Activated CD4-positive, CD25-positive, alpha-beta regulatory T cell treated with anti-CD3 and anti-CD28 coated beads, Interleukin-2, amount 50 U/mL, for 16 hours (primary cell): ENCODE measurements around the gene GPR68.
"Not testable (repeated sequence)": the region's sequence is repeated elsewhere in the genome, so short reads cannot be mapped to it uniquely, and the experiment has no call there.

ENCODE experiments used
- DNase-seq: peaks from one replicate; pipeline ENCODE4 v3.0.0-alpha.2; 2020; ENCODE audit warnings: low read depth, low spot score

GPR68 gene

DNA sequence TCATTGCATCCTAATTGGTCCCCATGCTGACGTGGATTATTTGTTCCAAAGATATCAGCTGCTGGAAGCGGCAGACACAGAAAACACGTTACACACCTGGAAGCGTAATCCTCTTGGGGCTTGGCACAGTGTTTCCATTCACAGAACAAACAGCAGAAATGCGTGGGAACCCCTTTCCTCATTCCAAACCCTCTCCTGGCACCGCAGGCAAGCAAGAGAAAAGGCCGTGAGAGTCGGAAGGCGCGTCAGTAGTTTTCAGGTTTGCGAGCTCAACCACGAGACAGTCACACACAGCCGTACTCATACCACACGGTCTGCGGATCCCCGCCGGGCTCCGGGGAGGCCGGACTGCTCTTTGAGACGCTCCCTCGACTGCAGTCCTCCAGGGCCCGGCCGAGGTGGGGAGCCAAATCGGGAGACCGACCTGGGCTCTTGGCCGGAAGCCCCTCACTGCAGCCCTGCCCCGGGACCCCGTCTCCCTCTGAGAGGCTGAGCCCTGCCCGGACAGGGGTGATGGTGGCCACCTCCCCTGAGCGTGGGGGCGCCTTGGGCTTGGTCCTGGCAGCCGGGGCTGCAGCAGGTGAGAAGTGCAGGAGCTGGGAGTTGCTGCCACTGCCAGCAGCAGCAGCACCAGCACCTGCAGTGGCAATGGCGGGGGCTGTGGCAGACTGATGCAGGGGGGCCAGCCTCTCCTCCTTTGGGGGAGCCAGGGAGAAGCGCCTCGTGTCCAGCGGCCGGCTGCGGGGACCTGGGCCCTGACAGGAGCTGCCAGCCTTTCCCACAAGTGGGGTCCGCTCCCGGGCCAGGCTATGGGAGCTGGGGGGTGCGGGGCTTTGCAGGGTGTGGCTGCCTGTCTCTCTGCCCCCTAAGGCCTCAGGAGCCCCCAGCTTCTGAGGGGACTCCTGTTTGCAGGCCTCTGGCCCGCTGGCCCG is 28.1 kb upstream of the GPR68 start:
- no peak for DNase-seq

GRCh38 chr14:91271639-91272038 is 27.1 kb upstream of the GPR68 start:
- DNase-seq, result no peak

DNA sequence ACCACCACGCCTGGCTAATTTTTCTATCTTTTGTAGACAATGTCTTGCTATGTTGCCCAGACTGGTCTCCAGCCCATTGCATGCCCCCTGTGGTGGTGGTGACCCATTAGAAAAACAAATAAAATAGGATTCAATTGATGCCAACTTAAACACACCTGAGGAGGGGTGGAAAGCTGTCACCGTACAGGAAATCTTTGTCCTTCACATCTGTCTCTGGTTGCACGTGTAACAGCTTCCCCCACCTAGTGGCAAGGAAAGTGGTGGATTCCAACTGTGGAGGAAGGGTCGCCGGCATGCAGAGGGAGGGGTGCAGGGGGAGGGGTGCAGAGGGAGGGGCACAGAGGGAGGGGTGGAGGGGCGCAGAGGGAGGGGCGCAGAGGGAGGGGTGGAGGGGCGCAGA is 26.1 kb upstream of the GPR68 start:
- no peak for DNase-seq

- no peak for DNase-seq
These were observed 25.7 kb upstream of the GPR68 start for GRCh38 chr14:91270188-91270587.

DNA sequence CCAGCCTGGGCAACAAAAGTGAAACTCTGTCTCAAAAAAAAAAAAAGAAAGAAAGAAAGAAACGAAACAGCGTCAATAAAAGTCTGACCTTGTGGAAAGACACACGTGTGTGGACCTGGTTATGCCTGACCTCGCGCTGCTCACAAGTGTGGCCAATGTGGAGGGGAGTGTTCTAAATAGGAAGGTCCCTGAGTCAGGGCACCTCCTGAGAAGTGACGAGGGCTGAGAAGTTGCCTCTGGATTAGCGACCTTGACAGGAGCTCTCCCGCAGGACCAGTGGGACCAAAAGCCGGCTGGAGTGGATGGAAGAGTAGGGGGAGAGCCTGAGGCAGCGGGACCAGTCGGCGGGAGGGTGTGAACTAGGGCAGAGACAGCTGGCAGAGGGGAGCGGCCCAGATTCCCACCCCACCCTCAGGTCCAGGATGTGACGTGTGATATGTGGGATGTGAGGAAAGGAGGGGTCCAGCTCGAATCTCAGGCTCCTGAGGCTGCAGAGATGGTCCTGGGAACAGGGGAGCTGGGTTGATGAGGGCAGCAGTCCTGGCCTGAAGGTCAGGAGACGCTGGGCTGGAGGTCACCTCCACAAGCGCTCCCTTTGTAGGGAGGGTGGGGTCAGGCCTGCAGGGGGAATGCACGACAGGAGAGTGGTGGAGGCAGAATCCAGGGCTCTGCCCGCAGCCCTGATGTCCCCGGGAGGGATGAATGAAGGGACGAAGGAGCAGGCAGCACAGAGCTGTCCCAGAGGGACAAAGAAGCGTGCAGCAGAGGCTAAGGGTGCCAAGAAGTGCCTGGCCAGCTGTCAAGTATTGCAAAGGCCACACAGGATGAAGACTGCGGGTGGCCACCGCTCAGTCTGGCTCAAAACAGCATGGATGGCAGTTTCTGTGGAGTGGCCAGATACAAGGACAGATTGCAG is 24.8 kb upstream of the GPR68 start:
- no peak for DNase-seq

GRCh38 chr14:91267965-91268437 is 23.5 kb upstream of the GPR68 start:
- no peak for DNase-seq

- DNase-seq, result not testable (repeated sequence)
These were observed 21.8 kb upstream of the GPR68 start for GRCh38 chr14:91266276-91266675.

GRCh38 chr14:91265404-91265803 is 20.9 kb upstream of the GPR68 start:
- DNase-seq, result no peak

- no peak for DNase-seq
These were observed 19.9 kb upstream of the GPR68 start for GRCh38 chr14:91264151-91265150.

GRCh38 chr14:91263329-91263728 is 18.8 kb upstream of the GPR68 start:
- DNase-seq, result no peak

GRCh38 chr14:91261986-91262549 is 17.6 kb upstream of the GPR68 start:
- no peak for DNase-seq

DNA sequence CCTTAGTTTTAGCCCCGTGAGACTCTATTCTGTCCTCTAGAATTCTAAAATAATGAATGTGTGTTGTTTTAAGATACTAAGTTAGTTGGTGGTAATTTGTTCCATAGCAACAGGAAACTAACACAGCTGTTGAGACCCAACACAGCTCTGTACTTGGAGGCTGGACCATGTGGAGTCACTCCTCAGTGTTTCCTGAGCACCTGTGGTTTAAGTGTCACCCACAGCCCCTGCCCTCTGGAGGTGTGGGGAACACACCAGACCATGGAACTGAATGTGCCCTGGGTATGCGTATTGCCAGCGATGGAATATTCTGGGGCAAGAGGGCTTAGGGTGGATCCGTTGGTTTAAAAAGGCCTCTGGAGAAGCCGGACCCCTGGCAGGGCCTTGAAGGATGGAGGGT is 16.6 kb upstream of the GPR68 start:
- no peak for DNase-seq

GRCh38 chr14:91258876-91259275 is 14.4 kb upstream of the GPR68 start:
- no peak for DNase-seq

GRCh38 chr14:91258011-91258618 is 13.6 kb upstream of the GPR68 start:
- DNase-seq, result no peak

DNA sequence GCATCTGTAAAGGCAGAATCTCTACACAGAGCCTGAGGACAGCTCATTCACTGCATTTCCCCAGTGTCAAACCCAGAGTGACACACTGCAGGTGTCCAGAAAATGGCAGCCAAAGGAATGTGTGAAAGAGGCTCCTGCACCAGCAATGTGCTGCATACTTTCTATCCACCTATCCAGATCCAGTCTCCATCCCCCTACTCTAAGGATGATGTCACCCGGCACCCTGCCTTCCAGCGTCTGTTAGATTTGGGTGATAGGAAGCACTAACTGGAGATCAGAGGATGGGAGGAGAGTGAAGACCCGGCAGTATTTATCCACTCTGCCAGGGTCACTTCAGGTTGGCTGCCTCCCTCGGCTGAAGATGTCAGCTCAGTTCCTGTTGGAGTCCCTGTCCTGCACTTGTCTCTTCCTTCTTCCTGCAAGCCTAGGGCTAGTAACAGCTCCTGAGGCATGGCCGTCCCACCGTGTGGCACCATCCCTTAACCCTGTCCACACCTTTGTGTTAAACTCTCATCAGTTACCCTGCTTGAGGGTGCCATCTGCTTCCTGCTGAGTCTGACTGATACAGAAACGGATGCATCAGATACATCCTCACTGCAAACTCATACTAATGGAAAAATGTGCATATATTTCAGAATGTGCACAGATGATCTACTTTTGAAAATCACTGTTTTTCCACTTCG is 13.0 kb upstream of the GPR68 start:
- DNase-seq, result no peak

- DNase-seq, result no peak
These were observed 12.2 kb upstream of the GPR68 start for GRCh38 chr14:91256661-91257060.

GRCh38 chr14:91255026-91255695 is 10.7 kb upstream of the GPR68 start:
- no peak for DNase-seq

DNA sequence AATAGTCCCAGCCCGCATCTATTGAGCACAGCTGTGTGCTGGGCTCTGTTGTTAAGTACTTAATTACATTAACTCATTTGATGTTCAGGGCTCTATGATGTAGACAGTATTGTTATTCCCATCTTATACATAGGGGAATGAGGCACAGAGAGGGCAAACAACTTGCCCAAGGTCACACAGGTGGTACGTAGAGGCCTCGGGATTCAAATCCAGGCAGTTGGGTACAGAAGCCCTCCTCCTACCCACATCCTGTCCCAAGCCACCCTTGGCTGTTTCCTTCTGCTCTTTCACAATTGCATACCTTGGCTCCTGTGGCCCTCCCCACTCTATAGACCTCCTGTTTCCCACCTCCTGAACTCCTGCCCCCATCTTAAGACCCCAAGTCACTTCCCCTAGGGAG is 10.0 kb upstream of the GPR68 start:
- DNase-seq, result no peak

DNA sequence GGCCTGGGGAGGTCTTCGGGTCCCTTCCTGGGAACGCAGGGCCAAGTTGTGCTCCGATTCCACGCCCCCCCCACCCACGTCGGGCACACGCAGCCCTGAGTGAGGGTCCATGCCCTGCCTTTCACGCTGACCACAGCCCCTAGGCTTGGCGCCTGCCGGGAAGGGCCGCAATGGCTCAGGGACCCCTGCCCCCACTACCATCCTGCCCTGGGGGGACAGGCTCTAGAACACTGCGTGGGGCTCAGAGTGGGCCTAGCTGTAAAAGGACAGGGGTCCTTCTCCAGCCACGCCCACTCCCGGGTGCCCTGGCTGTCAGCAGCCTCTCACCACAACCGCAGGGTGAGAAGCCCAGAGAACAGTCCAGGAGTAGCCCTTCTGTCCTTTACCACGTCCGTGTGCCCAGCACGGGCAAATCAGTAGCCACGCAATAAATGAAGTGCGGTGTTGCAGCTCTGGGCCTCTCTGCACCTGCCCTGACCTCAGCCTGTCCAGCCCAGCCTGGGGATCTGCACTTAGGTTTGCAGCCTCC is 9.4 kb upstream of the GPR68 start:
- no peak for DNase-seq
